H1 (cell line): ENCODE measurements around the gene FCRL2. TPM values are rescaled to one million over a fixed set of nuclear protein-coding genes. Genes with fewer than 3 reads are reported as not detected.

Experiments
- CTCF ChIA-PET: fragments of 300-600 bp; sonication (Branson Sonifier 250); formaldehyde crosslinking; loops from one replicate; lab custom pipeline; 2021; ENCODE audit not compliant: partially characterized antibody; lab: Charles Lee
- POLR2A ChIA-PET: fragments of 300-600 bp; sonication (Branson Sonifier 250); formaldehyde crosslinking; loops from one replicate; lab custom pipeline; 2021; ENCODE audit warnings: inconsistent platforms; ENCODE audit not compliant: partially characterized antibody; lab: Charles Lee
- DNase-seq, 2 experiments: peaks; one replicate each; pipeline versions ENCODE4 v3.0.0 to v3.0.0-alpha.2; 2010 to 2022; ENCODE audit warnings: low spot score in 2 of 2, low read depth in 1 of 2, mixed read lengths in 1 of 2
- FAIRE-seq: peaks from 2 replicates; lab custom pipeline; 2011; peaks lifted over from hg19 to GRCh38; lab: Jason Lieb, UNC
- H2AFZ ChIP-seq: 2 replicates; pipeline ENCODE4 v1.8.1; 2012; ENCODE audit warnings: low read length, inconsistent platforms
- H2AK5ac ChIP-seq: 2 replicates; pipeline ENCODE4 v1.6.1; 2013; ENCODE audit warnings: low read depth, low read length
- H2BK120ac ChIP-seq: replicated peaks from 2 replicates; pipeline ENCODE3; 2013; ENCODE audit warnings: low read depth, low read length, inconsistent platforms
- H2BK12ac ChIP-seq: 2 replicates; pipeline ENCODE4 v1.6.1; 2013; ENCODE audit warnings: low read depth, low read length
- H2BK15ac ChIP-seq: 2 replicates; pipeline ENCODE4 v1.6.1; 2013; ENCODE audit warnings: low read length
- H2BK20ac ChIP-seq: 2 replicates; pipeline ENCODE4 v1.6.1; 2013; ENCODE audit warnings: low read length
- H2BK5ac ChIP-seq: 2 replicates; pipeline ENCODE4 v1.6.1; 2013; ENCODE audit warnings: low read depth, low read length
- H3K14ac ChIP-seq: 2 replicates; pipeline ENCODE4 v1.6.1; 2013; ENCODE audit warnings: inconsistent platforms; ENCODE audit not compliant: insufficient read length
- H3K18ac ChIP-seq: 2 replicates; pipeline ENCODE4 v1.6.1; 2013; ENCODE audit warnings: low read length; ENCODE audit errors: extremely low read depth
- H3K23ac ChIP-seq: 2 replicates; pipeline ENCODE4 v1.6.1; 2013; ENCODE audit warnings: inconsistent platforms; ENCODE audit not compliant: insufficient read length
- H3K23me2 ChIP-seq: 2 replicates; pipeline ENCODE4 v1.6.1; 2013; ENCODE audit warnings: low read depth, low read length
- H3K27ac ChIP-seq: 2 replicates; pipeline ENCODE4 v1.6.1; 2011; ENCODE audit warnings: low read depth, low read length, inconsistent platforms
- H3K27me3 ChIP-seq, 4 experiments: replicated peaks in 1 of 4; 1 replicate in 1 of 4; 2 replicates in 3 of 4; pipeline versions ENCODE4 v1.6.1 to v1.8.1; 2011 to 2013; ENCODE audit warnings: low read length in 3 of 4, mild to moderate bottlenecking in 3 of 4, inconsistent platforms in 2 of 4, mixed read lengths in 2 of 4, moderate library complexity in 1 of 4; ENCODE audit not compliant: control insufficient read depth in 3 of 4, insufficient read depth in 3 of 4; ENCODE audit errors: extremely low read depth in 1 of 4
- H3K36me3 ChIP-seq, 4 experiments: 2 replicates each; pipeline versions ENCODE4 v1.6.1 to v1.8.1; 2011 to 2013; ENCODE audit warnings: mild to moderate bottlenecking in 4 of 4, low read length in 3 of 4, moderate library complexity in 2 of 4, control low read depth in 1 of 4, inconsistent platforms in 1 of 4; ENCODE audit not compliant: insufficient read depth in 4 of 4, control insufficient read depth in 2 of 4
- H3K4ac ChIP-seq: replicated peaks from 2 replicates; pipeline ENCODE3; 2013; ENCODE audit warnings: low read length, low read depth, mixed read lengths, inconsistent platforms; ENCODE audit not compliant: insufficient read length
- H3K4me1 ChIP-seq, 4 experiments: replicated peaks in 1 of 4; 1 replicate in 1 of 4; 2 replicates in 3 of 4; pipeline versions ENCODE4 v1.6.1 to v1.8.1; 2011 to 2013; ENCODE audit warnings: low read length in 3 of 4, inconsistent platforms in 2 of 4, mixed read lengths in 1 of 4; ENCODE audit not compliant: insufficient read depth in 4 of 4, control insufficient read depth in 3 of 4
- H3K4me2 ChIP-seq, 2 experiments: 2 replicates each; pipeline versions ENCODE4 v1.6.1 to v1.8.1; 2011 to 2013; ENCODE audit warnings: low read depth in 2 of 2, low read length in 2 of 2, control low read depth in 1 of 2, inconsistent platforms in 1 of 2, mild to moderate bottlenecking in 1 of 2; ENCODE audit not compliant: insufficient read depth in 1 of 2
- H3K4me3 ChIP-seq, 4 experiments: fragments of 200-600, 300-600 bp in 1 of 4; sonication (generic), shearing (Covaris generic), sonication (Bioruptor Twin) in 1 of 4; 2 replicates each; pipeline versions ENCODE4 v1.5.1 to v1.8.1; 2011 to 2016; ENCODE audit warnings: low read length in 4 of 4, low read depth in 3 of 4, control low read depth in 2 of 4, inconsistent platforms in 2 of 4, mild to moderate bottlenecking in 2 of 4, mixed read lengths in 1 of 4, moderate library complexity in 1 of 4; ENCODE audit not compliant: insufficient read depth in 2 of 4; ENCODE audit errors: extremely low read depth in 1 of 4
- H3K56ac ChIP-seq: replicated peaks from 2 replicates; pipeline ENCODE3; 2013; ENCODE audit warnings: low read depth, mild to moderate bottlenecking, mixed read lengths, low read length, inconsistent platforms; ENCODE audit not compliant: insufficient read length
- H3K79me1 ChIP-seq: 2 replicates; pipeline ENCODE4 v1.6.1; 2013; ENCODE audit warnings: low read depth, low read length, control low read depth
- H3K79me2 ChIP-seq, 2 experiments: 2 replicates each; pipeline versions ENCODE4 v1.6.1 to v1.8.1; 2012 to 2013; ENCODE audit warnings: low read length in 2 of 2, mild to moderate bottlenecking in 2 of 2, inconsistent platforms in 1 of 2; ENCODE audit not compliant: insufficient read depth in 2 of 2, control insufficient read depth in 1 of 2
- H3K9ac ChIP-seq, 4 experiments: replicated peaks in 1 of 4; 1 replicate in 1 of 4; 2 replicates in 3 of 4; pipeline versions ENCODE4 v1.6.1 to v1.8.1; 2011 to 2013; ENCODE audit warnings: low read depth in 3 of 4, low read length in 3 of 4, control low read depth in 2 of 4, mild to moderate bottlenecking in 2 of 4, moderate library complexity in 2 of 4, inconsistent platforms in 1 of 4; ENCODE audit errors: extremely low read depth in 1 of 4
- H3K9me3 ChIP-seq, 2 experiments: 2 replicates each; pipeline versions ENCODE4 v1.6.1 to v1.8.1; 2012 to 2013; ENCODE audit warnings: mild to moderate bottlenecking in 2 of 2, moderate library complexity in 2 of 2, control low read depth in 1 of 2, inconsistent platforms in 1 of 2, low read depth in 1 of 2, low read length in 1 of 2, mixed read lengths in 1 of 2; ENCODE audit not compliant: insufficient read depth in 2 of 2
- H4K20me1 ChIP-seq, 2 experiments: replicated peaks in 1 of 2; 2 replicates each; pipeline versions ENCODE3 to v1.8.1; 2011 to 2013; ENCODE audit warnings: inconsistent platforms in 2 of 2, low read length in 2 of 2, mild to moderate bottlenecking in 1 of 2; ENCODE audit not compliant: insufficient read depth in 2 of 2, control insufficient read depth in 1 of 2
- H4K5ac ChIP-seq: 2 replicates; pipeline ENCODE4 v1.6.1; 2013; ENCODE audit warnings: low read length, low read depth, mixed read lengths, inconsistent platforms; ENCODE audit not compliant: insufficient read length
- H4K8ac ChIP-seq: 2 replicates; pipeline ENCODE4 v1.8.0; 2013; ENCODE audit warnings: mild to moderate bottlenecking, moderate library complexity, low read length, inconsistent platforms; ENCODE audit not compliant: insufficient read depth; ENCODE audit errors: extremely low read depth
- H4K91ac ChIP-seq: replicated peaks from 2 replicates; pipeline ENCODE3; 2013; ENCODE audit warnings: low read length, mixed read lengths, inconsistent platforms; ENCODE audit not compliant: insufficient read length
- ASH2L ChIP-seq: fragments of 200-600, 300-600 bp; sonication (generic); IDR thresholded peaks from one replicate; pipeline ENCODE4 v1.7.1; 2017; ENCODE audit warnings: low read length
- CBX8 ChIP-seq: fragments of 300-800, 300-1000 bp; sonication (generic); IDR thresholded peaks from 2 replicates; pipeline ENCODE4 v1.7.1; 2016; ENCODE audit warnings: low read depth, low read length, borderline replicate concordance
- CREB1 ChIP-seq: IDR thresholded peaks from 2 replicates; pipeline ENCODE4 v1.6.1; 2012; ENCODE audit warnings: inconsistent platforms
- CTBP2 ChIP-seq: IDR thresholded peaks from 2 replicates; pipeline ENCODE4 v1.7.0; 2011; ENCODE audit warnings: borderline replicate concordance, mild to moderate bottlenecking, moderate library complexity, mixed read lengths, low read length; ENCODE audit not compliant: insufficient read depth, insufficient read length
- E2F6 ChIP-seq: IDR thresholded peaks from 2 replicates; pipeline ENCODE4 v1.6.1; 2012; ENCODE audit warnings: inconsistent platforms
- EGR1 ChIP-seq: IDR thresholded peaks from 2 replicates; pipeline ENCODE4 v1.6.1; 2011; ENCODE audit warnings: low read depth, low read length, borderline replicate concordance
- JUND ChIP-seq: IDR thresholded peaks from 2 replicates; pipeline ENCODE4 v1.6.1; 2011; ENCODE audit warnings: mild to moderate bottlenecking, improper control_type of control experiment, low read length
- KDM1A ChIP-seq: fragments of 200-600, 300-600 bp; sonication (generic); IDR thresholded peaks from 2 replicates; pipeline ENCODE4 v1.7.1; 2016; ENCODE audit warnings: mild to moderate bottlenecking, low read length, borderline replicate concordance
- RAD21 ChIP-seq, 2 experiments: IDR thresholded peaks in 1 of 2; conservative IDR thresholded peaks in 1 of 2; 2 replicates each; pipeline ENCODE4 v1.6.1; 2011; ENCODE audit warnings: low read depth in 2 of 2, low read length in 2 of 2, improper control_type of control experiment in 1 of 2, inconsistent platforms in 1 of 2, mild to moderate bottlenecking in 1 of 2, moderate library complexity in 1 of 2
- SAP30 ChIP-seq: fragments of 300-600 bp; sonication (generic); IDR thresholded peaks from 2 replicates; pipeline ENCODE4 v1.7.1; 2012; ENCODE audit warnings: low read length, moderate library complexity, mild to moderate bottlenecking, inconsistent platforms; ENCODE audit not compliant: insufficient read depth, insufficient replicate concordance
- SRF ChIP-seq: IDR thresholded peaks from 2 replicates; pipeline ENCODE4 v1.6.1; 2011; ENCODE audit warnings: mild to moderate bottlenecking, low read depth, low read length, moderate library complexity
- SUZ12 ChIP-seq: fragments of 200-600 bp; sonication (generic); IDR thresholded peaks from 2 replicates; pipeline ENCODE4 v1.6.1; 2012; ENCODE audit warnings: mild to moderate bottlenecking, inconsistent platforms, low read length, moderate library complexity, mixed read lengths
- USF2 ChIP-seq: IDR thresholded peaks from 2 replicates; pipeline ENCODE4 v1.6.1; 2011; ENCODE audit warnings: low read length, improper control_type of control experiment
- WGBS, 2 experiments: shearing (Covaris generic) in 1 of 2; methylation state at CpG; one replicate each; pipeline versions ENCODE4 v1.1.6 to v1.1.7; 2013 to 2015; ENCODE audit warnings: low lambda C conversion rate in 2 of 2, mixed read lengths in 2 of 2, inconsistent platforms in 1 of 2, low coverage in 1 of 2, missing lambda C conversion rate in 1 of 2; ENCODE audit not compliant: insufficient replicate concordance in 2 of 2, insufficient coverage in 1 of 2, insufficient read length in 1 of 2; ENCODE audit errors: extremely low coverage in 1 of 2, missing lambda C conversion rate in 1 of 2; 5-methylcytosine and 5-hydroxymethylcytosine counted together
- polyA plus RNA-seq, 7 experiments: library from polyadenylated mRNA; depleted of rRNA in 3 of 7; stranded (reverse) in 5 of 7; unstranded in 2 of 7; fragments of >200 nt in 5 of 7; fragments of 200-250 nt in 2 of 7; gene quantifications; 1 replicate in 5 of 7; 2 replicates in 1 of 7; 4 replicates in 1 of 7; pipeline versions ENCODE4 v1.2.1 to v1.2.3, GENCODE V29; 2011 to 2013; ENCODE audit warnings: missing spikeins in 2 of 7, mixed read lengths in 2 of 7
- total RNA-seq: library from RNA; stranded (reverse); fragmentation: NEBNext Ultra II Directional; extraction: Animal tissue kit (Norgen Biotek cat#: 25700); gene quantifications from 2 replicates; pipeline ENCODE4 v1.2.1, GENCODE V29; 2021

The FCRL2 gene
- total and polyA plus RNA-seq, 2 of the 8 experiments (the other 6 are each of a cell fraction or from before 2014, with no cell fraction given) = not detected

- H3K4me1 ChIP-seq = no peaks in the 10 kb centered on the region
- no peak overlapping the region for H4K5ac ChIP-seq
- no peaks in the 10 kb centered on the region for H4K20me1 ChIP-seq
- no peaks in the 10 kb centered on the region for H3K27me3 ChIP-seq
- H3K27ac ChIP-seq = no peak overlapping the region
- H3K4me3 ChIP-seq = no peak overlapping the region
- no peak overlapping the region for H3K4me2 ChIP-seq
- H3K79me1 ChIP-seq = no peaks in the 10 kb centered on the region
- no peak overlapping the region for H2AFZ ChIP-seq
- no peaks in the 10 kb centered on the region for H3K23me2 ChIP-seq
- H3K56ac ChIP-seq = no peak overlapping the region
- no peaks in the 10 kb centered on the region for H3K36me3 ChIP-seq
- ChIA-PET POLR2A (no interaction called here), CTCF (no interaction called here)
- DNase-seq = no peak
- no peak overlapping the region for H2BK20ac ChIP-seq
- H3K18ac ChIP-seq = no peak overlapping the region
- H4K91ac ChIP-seq = no peak overlapping the region
- FAIRE-seq = no peak
- no peak overlapping the region for H3K9ac ChIP-seq
- H3K9me3 ChIP-seq = no peaks in the 10 kb centered on the region
- H2AK5ac ChIP-seq = no peak overlapping the region
- no peak overlapping the region for H2BK12ac ChIP-seq
- H4K8ac ChIP-seq = no peak overlapping the region
- no peak overlapping the region for H3K23ac ChIP-seq
- WGBS, 2 experiments = 92% methylated on average over 2 of the region's 2 CpGs; no CpG with 5 or more reads in 1 of the 2 experiments
- H3K79me2 ChIP-seq = no peaks in the 10 kb centered on the region
- H3K4ac ChIP-seq = no peak overlapping the region
- H3K14ac ChIP-seq = no peak overlapping the region
- no peak overlapping the region for H2BK15ac ChIP-seq
- H2BK120ac ChIP-seq = no peak overlapping the region
- H2BK5ac ChIP-seq = no peak overlapping the region
- TF ChIP-seq KDM1A (no peak), ASH2L (no peak), SUZ12 (no peak), JUND (no peak), USF2 (no peak), EGR1 (no peak), CBX8 (no peak), CTBP2 (no peak), CREB1 (no peak), E2F6 (no peak), RAD21 (IDR thresholded peaks at IDR 0.05 in 1 of 2, conservative IDR thresholded peaks at IDR 0.05 in 1 of 2; ENCODE audit: low read depth in 2 of 2, low read length in 2 of 2) (no peak), SRF (no peak), SAP30 (no peak)
Observed at GRCh38 chr1:157781048-157781447, 4.1 kb upstream of the FCRL2 start.
